ENCODE data around the gene SNX20.

DNA sequence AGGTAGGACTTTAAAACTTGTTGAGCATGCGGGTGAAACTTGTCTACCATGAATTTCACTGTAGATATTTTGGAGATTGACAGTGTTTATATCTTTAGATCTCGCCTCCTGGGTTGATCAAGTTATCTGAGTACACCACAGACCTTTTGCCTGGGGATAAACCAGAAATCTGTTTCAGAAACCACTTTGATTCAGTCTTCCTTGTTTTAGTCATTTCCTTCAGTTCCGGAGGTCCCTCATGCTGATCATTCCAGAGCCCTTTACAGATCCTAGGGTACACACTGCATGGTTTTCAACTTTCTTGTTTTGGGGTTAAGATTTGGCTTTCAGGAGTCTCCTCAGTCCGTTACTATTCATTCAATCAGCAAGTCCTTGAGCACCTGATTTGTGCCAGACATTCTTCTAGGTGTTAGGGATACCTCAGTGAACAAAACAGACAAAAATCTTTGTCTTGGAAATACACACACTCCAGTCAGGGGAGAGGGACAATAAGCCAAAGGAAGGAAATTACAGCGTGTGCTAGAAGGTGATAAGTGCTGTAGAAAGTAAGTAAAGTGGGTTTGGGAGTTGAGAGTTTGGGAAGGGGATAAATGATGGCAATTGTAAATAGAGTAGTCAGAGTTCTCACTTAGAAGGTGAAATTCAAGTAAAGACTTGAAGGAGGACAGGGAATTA lies 24.5 kb upstream of the SNX20 start:
- TF ChIP-seq, protein P1, sequence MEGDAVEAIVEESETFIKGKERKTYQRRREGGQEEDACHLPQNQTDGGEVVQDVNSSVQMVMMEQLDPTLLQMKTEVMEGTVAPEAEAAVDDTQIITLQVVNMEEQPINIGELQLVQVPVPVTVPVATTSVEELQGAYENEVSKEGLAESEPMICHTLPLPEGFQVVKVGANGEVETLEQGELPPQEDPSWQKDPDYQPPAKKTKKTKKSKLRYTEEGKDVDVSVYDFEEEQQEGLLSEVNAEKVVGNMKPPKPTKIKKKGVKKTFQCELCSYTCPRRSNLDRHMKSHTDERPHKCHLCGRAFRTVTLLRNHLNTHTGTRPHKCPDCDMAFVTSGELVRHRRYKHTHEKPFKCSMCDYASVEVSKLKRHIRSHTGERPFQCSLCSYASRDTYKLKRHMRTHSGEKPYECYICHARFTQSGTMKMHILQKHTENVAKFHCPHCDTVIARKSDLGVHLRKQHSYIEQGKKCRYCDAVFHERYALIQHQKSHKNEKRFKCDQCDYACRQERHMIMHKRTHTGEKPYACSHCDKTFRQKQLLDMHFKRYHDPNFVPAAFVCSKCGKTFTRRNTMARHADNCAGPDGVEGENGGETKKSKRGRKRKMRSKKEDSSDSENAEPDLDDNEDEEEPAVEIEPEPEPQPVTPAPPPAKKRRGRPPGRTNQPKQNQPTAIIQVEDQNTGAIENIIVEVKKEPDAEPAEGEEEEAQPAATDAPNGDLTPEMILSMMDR (IDR thresholded peaks at IDR 0.05; ENCODE audit: insufficient read depth, low read depth, low read length), result no peak
- TF ChIP-seq EZH2 (IDR thresholded peaks at IDR 0.05; ENCODE audit: insufficient read depth, low read length), result no peak

Data from astrocyte (in vitro differentiated cells and primary cell).